ENCODE results near the gene MSH6.

DNA sequence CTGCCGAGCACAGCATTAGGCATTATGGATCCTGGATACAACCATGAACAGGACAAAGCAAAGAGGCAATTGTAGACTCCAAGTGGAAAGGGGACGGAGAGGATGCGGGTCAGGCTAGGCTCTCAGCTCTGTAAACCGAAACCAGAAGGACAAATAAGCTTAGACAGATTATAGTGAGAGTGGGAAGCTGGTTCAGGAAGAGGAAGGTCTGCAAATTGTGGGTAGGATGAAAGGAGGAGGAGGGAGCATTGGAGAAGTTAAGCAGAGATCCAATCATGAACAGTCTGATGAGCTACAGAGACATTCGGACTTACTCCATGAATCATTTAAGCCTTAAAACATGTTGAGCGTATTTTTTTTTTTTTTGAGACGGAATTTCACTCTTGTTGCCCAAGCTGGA lies 3.0 kb downstream of the MSH6 start:
- TF ChIP-seq, protein P1, sequence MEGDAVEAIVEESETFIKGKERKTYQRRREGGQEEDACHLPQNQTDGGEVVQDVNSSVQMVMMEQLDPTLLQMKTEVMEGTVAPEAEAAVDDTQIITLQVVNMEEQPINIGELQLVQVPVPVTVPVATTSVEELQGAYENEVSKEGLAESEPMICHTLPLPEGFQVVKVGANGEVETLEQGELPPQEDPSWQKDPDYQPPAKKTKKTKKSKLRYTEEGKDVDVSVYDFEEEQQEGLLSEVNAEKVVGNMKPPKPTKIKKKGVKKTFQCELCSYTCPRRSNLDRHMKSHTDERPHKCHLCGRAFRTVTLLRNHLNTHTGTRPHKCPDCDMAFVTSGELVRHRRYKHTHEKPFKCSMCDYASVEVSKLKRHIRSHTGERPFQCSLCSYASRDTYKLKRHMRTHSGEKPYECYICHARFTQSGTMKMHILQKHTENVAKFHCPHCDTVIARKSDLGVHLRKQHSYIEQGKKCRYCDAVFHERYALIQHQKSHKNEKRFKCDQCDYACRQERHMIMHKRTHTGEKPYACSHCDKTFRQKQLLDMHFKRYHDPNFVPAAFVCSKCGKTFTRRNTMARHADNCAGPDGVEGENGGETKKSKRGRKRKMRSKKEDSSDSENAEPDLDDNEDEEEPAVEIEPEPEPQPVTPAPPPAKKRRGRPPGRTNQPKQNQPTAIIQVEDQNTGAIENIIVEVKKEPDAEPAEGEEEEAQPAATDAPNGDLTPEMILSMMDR (IDR thresholded peaks at IDR 0.05 in 4 of 5, conservative IDR thresholded peaks at IDR 0.05 in 1 of 5): no peak
- no peak for TF ChIP-seq POLR2A (IDR thresholded peaks at IDR 0.05)

All from gastrocnemius medialis (tissue), 4 donors.